Naive thymus-derived CD4-positive, alpha-beta T cell (primary cell): ENCODE results near the gene EPPIN. TPM values are rescaled to one million over a fixed set of nuclear protein-coding genes. Genes with fewer than 3 reads are reported as not detected.
"Not testable (repeated sequence)": the region's sequence is repeated elsewhere in the genome, so short reads cannot be mapped to it uniquely, and the experiment has no call there.

Experiments
- ATAC-seq: fragments of 150-1000 bp; cut with Tn5 transposase; 2 replicates; pipeline ENCODE4 v1.10.0; 2021; ENCODE audit warnings: mild to moderate bottlenecking, moderate library complexity
- CTCF ChIA-PET: fragments of 350-600 bp; sonication (Branson Sonifier 250); formaldehyde crosslinking; loops from one replicate; lab custom pipeline; 2021; ENCODE audit warnings: antibody characterized with exemption; lab: Charles Lee
- POLR2A ChIA-PET: fragments of 350-600 bp; sonication (Branson Sonifier 250); formaldehyde crosslinking; loops from one replicate; lab custom pipeline; 2021; ENCODE audit warnings: antibody characterized with exemption, inconsistent platforms; lab: Charles Lee
- DNase-seq, 9 donors: peaks; one replicate each; pipeline versions ENCODE4 v3.0.0 to v3.0.0-alpha.2; 2020 to 2022; ENCODE audit warnings: mixed read lengths in 1 of 9
- H3K27ac ChIP-seq: one replicate; pipeline ENCODE4 v1.7.0; 2013; ENCODE audit warnings: mild to moderate bottlenecking, low read depth, low read length, moderate library complexity
- H3K27me3 ChIP-seq, 2 donors: one replicate each; pipeline ENCODE4 v1.7.0; 2013; ENCODE audit warnings: low read length in 2 of 2, mild to moderate bottlenecking in 2 of 2, moderate library complexity in 2 of 2; ENCODE audit not compliant: control insufficient read depth in 2 of 2, insufficient read depth in 2 of 2
- H3K36me3 ChIP-seq, 3 experiments: 1 replicate in 2 of 3; 2 replicates in 1 of 3; pipeline ENCODE4 v1.7.0; 2013; ENCODE audit warnings: low read length in 3 of 3, mild to moderate bottlenecking in 3 of 3, moderate library complexity in 1 of 3; ENCODE audit not compliant: insufficient read depth in 3 of 3, control insufficient read depth in 2 of 3
- H3K4me1 ChIP-seq, 2 donors: one replicate each; pipeline ENCODE4 v1.7.0; 2013; ENCODE audit warnings: low read length in 2 of 2, mild to moderate bottlenecking in 2 of 2, moderate library complexity in 1 of 2; ENCODE audit not compliant: control insufficient read depth in 2 of 2, insufficient read depth in 2 of 2
- H3K4me3 ChIP-seq: 2 replicates; pipeline ENCODE4 v1.7.0; 2013; ENCODE audit warnings: mild to moderate bottlenecking, low read length
- H3K9me3 ChIP-seq, 3 experiments: 1 replicate in 2 of 3; 2 replicates in 1 of 3; pipeline ENCODE4 v1.7.0; 2013; ENCODE audit warnings: low read length in 3 of 3; ENCODE audit not compliant: control insufficient read depth in 2 of 3
- H3K27ac Mint-ChIP-seq, 9 donors: one replicate each; pipeline ENCODE4 v1.8.0; 2020 to 2022; ENCODE audit warnings: mixed read lengths in 9 of 9, mild to moderate bottlenecking in 8 of 9, moderate library complexity in 5 of 9, inconsistent platforms in 2 of 9
- H3K27me3 Mint-ChIP-seq, 5 donors: one replicate each; pipeline ENCODE4 v1.8.0; 2021 to 2022; ENCODE audit warnings: mixed read lengths in 5 of 5, mild to moderate bottlenecking in 1 of 5
- H3K36me3 Mint-ChIP-seq, 5 donors: one replicate each; pipeline ENCODE4 v1.8.0; 2020 to 2022; ENCODE audit warnings: mixed read lengths in 5 of 5, mild to moderate bottlenecking in 3 of 5, inconsistent platforms in 1 of 5
- H3K4me1 Mint-ChIP-seq, 7 donors: one replicate each; pipeline ENCODE4 v1.8.0; 2020 to 2022; ENCODE audit warnings: mixed read lengths in 7 of 7, mild to moderate bottlenecking in 3 of 7, inconsistent platforms in 1 of 7
- H3K4me3 Mint-ChIP-seq, 10 donors: one replicate each; pipeline ENCODE4 v1.8.0; 2020 to 2022; ENCODE audit warnings: mild to moderate bottlenecking in 10 of 10, mixed read lengths in 10 of 10, moderate library complexity in 6 of 10, inconsistent platforms in 2 of 10
- H3K9me3 Mint-ChIP-seq, 11 donors: one replicate each; pipeline ENCODE4 v1.8.0; 2020 to 2022; ENCODE audit warnings: mixed read lengths in 11 of 11, mild to moderate bottlenecking in 4 of 11, inconsistent platforms in 1 of 11, moderate library complexity in 1 of 11
- intact Hi-C, 2 donors: fragments of 100-400 bp; cut with micrococcal nuclease; formaldehyde crosslinking; loops; one replicate each; pipeline ENCODE4 v1.15.1; 2023
- polyA plus RNA-seq, 2 donors: library from polyadenylated mRNA; unstranded; fragments of 300-500 nt; fragmentation: Illumina TruSeq; gene quantifications; one replicate each; pipeline ENCODE4 v1.2.3, GENCODE V29; 2021
- total RNA-seq, 6 experiments: library from RNA in 5 of 6; stranded (reverse) in 5 of 6; gene quantifications; 1 replicate in 5 of 6; 2 replicates in 1 of 6; pipeline ENCODE4 v1.2.3 and lab custom pipeline; 2021 to 2026

The EPPIN gene
- total and polyA plus RNA-seq, 7 experiments from 2014 or later: not detected

DNA sequence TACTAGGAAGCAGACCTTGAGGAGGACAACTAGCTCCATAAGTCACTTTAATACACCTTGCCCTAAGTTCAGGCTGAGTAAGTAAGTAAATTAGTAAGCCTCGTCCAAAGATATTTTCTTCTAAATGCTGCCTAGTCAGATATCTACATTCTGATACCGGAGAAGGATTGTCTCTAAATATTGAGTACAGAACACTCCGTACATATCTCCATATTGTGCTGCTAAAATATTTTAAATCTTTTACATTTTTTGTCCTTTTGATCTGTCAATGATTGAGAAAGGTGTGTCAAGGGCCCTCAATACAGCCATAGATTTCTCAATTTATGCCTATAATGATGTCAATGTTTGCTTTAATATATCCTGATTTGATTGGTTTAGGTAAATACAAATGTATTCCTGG lies 28.7 kb upstream of the EPPIN start:
- Histone ChIP-seq H3K27me3 (no peaks in the 10 kb centered on the region), H3K27ac (no peak overlapping the region), H3K36me3 (no peaks in the 10 kb centered on the region), H3K4me1 (no peaks in the 10 kb centered on the region), H3K9me3 (no peaks in the 10 kb centered on the region), H3K4me3 (no peak overlapping the region)
- peaks cover 0 to 4% (median 0%) of the 10 kb centered on the region in 11 donors for H3K9me3 Mint-ChIP-seq
- DNase-seq (no peak), ATAC-seq (no peak)
- H3K27ac Mint-ChIP-seq: no peak overlapping the region
- H3K36me3 Mint-ChIP-seq: no peaks in the 10 kb centered on the region
- H3K4me1 Mint-ChIP-seq: peaks cover 0 to 2% (median 0%) of the 10 kb centered on the region in 7 donors
- H3K27me3 Mint-ChIP-seq: peaks cover 9 to 50% (median 25%) of the 10 kb centered on the region in 5 donors
- no peak overlapping the region for H3K4me3 Mint-ChIP-seq
- intact Hi-C loops: no loop called here
- CTCF ChIA-PET: no interaction called here
- POLR2A ChIA-PET: no interaction called here

DNA sequence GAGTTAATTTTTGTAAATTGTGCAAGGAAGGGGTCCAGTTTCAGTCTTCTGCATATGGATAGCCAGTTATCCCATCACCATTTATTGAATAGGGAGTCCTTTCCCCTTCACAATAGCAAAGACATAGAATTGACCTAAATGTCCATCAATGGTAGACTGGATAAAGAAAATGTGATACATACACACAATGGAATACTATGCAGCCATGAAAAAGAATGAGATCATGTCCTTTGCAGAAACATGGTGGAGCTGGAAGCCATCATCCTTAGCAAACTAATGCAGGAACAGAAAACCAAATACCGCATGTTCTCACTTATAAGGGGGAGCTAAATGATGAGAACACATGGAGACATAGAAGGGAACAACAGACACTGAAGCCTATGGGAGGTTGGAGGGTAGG lies 22.4 kb upstream of the EPPIN start:
- H3K36me3 ChIP-seq, H3K9me3 Mint-ChIP-seq, H3K27ac ChIP-seq, H3K9me3 ChIP-seq, H3K4me3 ChIP-seq, H3K36me3 Mint-ChIP-seq, CTCF ChIA-PET, H3K4me1 ChIP-seq, H3K27ac Mint-ChIP-seq, H3K4me1 Mint-ChIP-seq, POLR2A ChIA-PET, H3K27me3 ChIP-seq, intact Hi-C loops, H3K4me3 Mint-ChIP-seq, ATAC-seq, DNase-seq: not testable (repeated sequence)
- peaks cover 6 to 36% (median 24%) of the 10 kb centered on the region in 5 donors for H3K27me3 Mint-ChIP-seq

DNA sequence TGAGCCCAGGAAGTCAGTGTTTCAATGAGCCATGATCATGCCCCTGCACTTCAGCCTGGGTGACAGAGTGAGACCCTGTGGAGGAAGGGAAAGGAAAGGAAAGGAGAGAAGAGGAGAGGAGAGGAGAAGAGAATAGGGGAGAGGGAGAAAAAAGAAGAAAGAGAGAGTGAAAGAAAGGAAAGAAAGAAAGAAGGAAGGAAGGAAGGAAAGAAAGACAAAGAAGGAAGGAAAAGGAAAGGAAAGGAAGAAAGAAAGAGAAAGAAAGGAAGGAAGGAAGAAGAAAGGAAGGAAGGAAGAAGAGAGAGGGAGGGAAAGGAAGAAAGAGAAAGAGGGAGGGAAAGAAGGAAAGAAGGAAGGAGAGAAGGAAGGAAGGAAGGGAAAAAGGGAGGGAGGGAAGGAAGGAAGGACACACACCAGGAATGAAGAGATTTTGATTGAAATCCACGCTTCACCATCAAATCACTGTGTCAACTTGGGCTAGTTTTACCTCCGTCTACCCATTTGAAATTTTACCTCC lies 17.6 kb upstream of the EPPIN start:
- Histone ChIP-seq H3K27ac (no peak overlapping the region), H3K27me3 (no peaks in the 10 kb centered on the region), H3K9me3 (no peaks in the 10 kb centered on the region), H3K4me3 (no peak overlapping the region), H3K36me3 (no peaks in the 10 kb centered on the region), H3K4me1 (no peaks in the 10 kb centered on the region)
- Mint-ChIP-seq H3K4me1 (no peaks in the 10 kb centered on the region), H3K9me3 (peaks cover 0 to 3% (median 0%) of the 10 kb centered on the region in 11 donors), H3K4me3 (no peak overlapping the region), H3K27ac (no peak overlapping the region), H3K36me3 (no peaks in the 10 kb centered on the region), H3K27me3 (peaks cover 14 to 48% (median 36%) of the 10 kb centered on the region in 5 donors)
- CTCF ChIA-PET: no interaction called here
- no peak for DNase-seq
- POLR2A ChIA-PET: no interaction called here
- ATAC-seq: no peak
- intact Hi-C loops: no loop called here

- no peak overlapping the region for H3K27ac ChIP-seq
- H3K36me3 ChIP-seq: no peaks in the 10 kb centered on the region
- H3K27ac Mint-ChIP-seq: no peak overlapping the region
- intact Hi-C loops: no loop called here
- no peak overlapping the region for H3K4me3 ChIP-seq
- H3K27me3 ChIP-seq: no peaks in the 10 kb centered on the region
- ATAC-seq (no peak), DNase-seq (no peak)
- H3K9me3 ChIP-seq: no peaks in the 10 kb centered on the region
- H3K36me3 Mint-ChIP-seq: peaks cover 0 to 2% (median 0%) of the 10 kb centered on the region in 5 donors
- no peaks in the 10 kb centered on the region for H3K4me1 Mint-ChIP-seq
- H3K27me3 Mint-ChIP-seq: peaks cover 3 to 42% (median 22%) of the 10 kb centered on the region in 5 donors
- ChIA-PET CTCF (no interaction called here), POLR2A (no interaction called here)
- H3K4me3 Mint-ChIP-seq: no peak overlapping the region
- peaks cover 0 to 7% (median 3%) of the 10 kb centered on the region in 11 donors for H3K9me3 Mint-ChIP-seq
- no peaks in the 10 kb centered on the region for H3K4me1 ChIP-seq
These were observed 8.0 kb upstream of the EPPIN start for GRCh38 chr20:45555198-45555597.

GRCh38 chr20:45552456-45552855 lies 5.3 kb upstream of the EPPIN start:
- intact Hi-C loops: no loop called here
- POLR2A ChIA-PET: no interaction called here

GRCh38 chr20:45550765-45551164 lies 3.6 kb upstream of the EPPIN start:
- H3K36me3 Mint-ChIP-seq: peaks cover 0 to 4% (median 0%) of the 10 kb centered on the region in 5 donors
- peaks cover 9 to 46% (median 25%) of the 10 kb centered on the region in 5 donors for H3K27me3 Mint-ChIP-seq
- CTCF ChIA-PET: no interaction called here
- H3K4me3 ChIP-seq: no peak overlapping the region
- H3K4me1 ChIP-seq: no peaks in the 10 kb centered on the region
- H3K27ac Mint-ChIP-seq: no peak overlapping the region
- H3K9me3 ChIP-seq: no peaks in the 10 kb centered on the region
- no peak overlapping the region for H3K4me3 Mint-ChIP-seq
- H3K4me1 Mint-ChIP-seq: no peaks in the 10 kb centered on the region
- H3K9me3 Mint-ChIP-seq: peaks cover 0 to 10% (median 4%) of the 10 kb centered on the region in 11 donors
- H3K27me3 ChIP-seq: peaks cover 0 to 4% of the 10 kb centered on the region in 2 donors
- no peak overlapping the region for H3K27ac ChIP-seq
- POLR2A ChIA-PET: interaction anchor here (0.6 kb wide), 1 partner anchor 73 kb away, joined by 3 read pairs; no protein-coding TSS in a partner anchor
- ATAC-seq (no peak), DNase-seq (no peak)
- intact Hi-C loops: no loop called here
- no peaks in the 10 kb centered on the region for H3K36me3 ChIP-seq

More at GRCh38 chr20:45552456-45552855, 5.3 kb upstream of the EPPIN start:
- Histone ChIP-seq H3K4me1 (no peaks in the 10 kb centered on the region), H3K36me3 (no peaks in the 10 kb centered on the region), H3K4me3 (no peak overlapping the region), H3K9me3 (no peaks in the 10 kb centered on the region), H3K27ac (no peak overlapping the region), H3K27me3 (no peaks in the 10 kb centered on the region)
- H3K4me3 Mint-ChIP-seq: no peak overlapping the region
- H3K9me3 Mint-ChIP-seq: peaks cover 0 to 10% (median 4%) of the 10 kb centered on the region in 11 donors
- DNase-seq (no peak), ATAC-seq (no peak)
- H3K4me1 Mint-ChIP-seq: no peaks in the 10 kb centered on the region
- H3K27ac Mint-ChIP-seq: no peak overlapping the region
- peaks cover 9 to 45% (median 24%) of the 10 kb centered on the region in 5 donors for H3K27me3 Mint-ChIP-seq
- peaks cover 0 to 4% (median 0%) of the 10 kb centered on the region in 5 donors for H3K36me3 Mint-ChIP-seq
- CTCF ChIA-PET: no interaction called here

GRCh38 chr20:45548410-45548809 lies 1.2 kb upstream of the EPPIN start:
- H3K27ac Mint-ChIP-seq: no peak overlapping the region
- peaks cover 0 to 4% (median 0%) of the 10 kb centered on the region in 5 donors for H3K36me3 Mint-ChIP-seq
- H3K27ac ChIP-seq: no peak overlapping the region
- no peak overlapping the region for H3K4me3 Mint-ChIP-seq
- H3K4me1 ChIP-seq: no peaks in the 10 kb centered on the region
- peaks cover 17 to 40% (median 33%) of the 10 kb centered on the region in 5 donors for H3K27me3 Mint-ChIP-seq
- H3K36me3 ChIP-seq: no peaks in the 10 kb centered on the region
- CTCF ChIA-PET: no interaction called here
- H3K27me3 ChIP-seq: peaks cover 0 to 4% of the 10 kb centered on the region in 2 donors
- no peaks in the 10 kb centered on the region for H3K4me1 Mint-ChIP-seq
- intact Hi-C loops: loop anchor here in 1 of 2 donors (5.0 kb wide), 1 partner anchor 224 kb away; no protein-coding TSS in a partner anchor
- no peak overlapping the region for H3K4me3 ChIP-seq
- no peak for ATAC-seq
- POLR2A ChIA-PET: no interaction called here
- H3K9me3 Mint-ChIP-seq: peaks cover 0 to 10% (median 4%) of the 10 kb centered on the region in 11 donors
- no peak for DNase-seq
- no peaks in the 10 kb centered on the region for H3K9me3 ChIP-seq
